HG02981 (cell line): ENCODE data around the gene CACNA1C.
"Not testable (repeated sequence)": the region's sequence is repeated elsewhere in the genome, so short reads cannot be mapped to it uniquely, and the experiment has no call there.

ENCODE experiments used
- ATAC-seq: cut with Tn5 transposase; IDR thresholded peaks from one replicate; pipeline ENCODE4 v1.9.1; 2021; ENCODE audit warnings: mild to moderate bottlenecking, moderate library complexity; ENCODE audit not compliant: unreplicated experiment

The CACNA1C gene

GRCh38 chr12:2074792-2075191 lies 22.0 kb downstream of the CACNA1C start:
- no peak for ATAC-seq

- ATAC-seq: no peak
These were observed 22.9 kb downstream of the CACNA1C start for GRCh38 chr12:2075508-2076195.

- ATAC-seq: no peak
These were observed 23.4 kb downstream of the CACNA1C start for GRCh38 chr12:2076196-2076570.

GRCh38 chr12:2076728-2077127 lies 23.9 kb downstream of the CACNA1C start:
- ATAC-seq: no peak

- ATAC-seq: no peak
These were observed 27.8 kb downstream of the CACNA1C start for GRCh38 chr12:2080604-2081003.

- no peak for ATAC-seq
These were observed 29.5 kb downstream of the CACNA1C start for GRCh38 chr12:2082321-2082720.

- ATAC-seq: no peak
These were observed 30.2 kb downstream of the CACNA1C start for GRCh38 chr12:2083008-2083407.

- no peak for ATAC-seq
These were observed 30.8 kb downstream of the CACNA1C start for GRCh38 chr12:2083561-2083960.

- no peak for ATAC-seq
These were observed 31.9 kb downstream of the CACNA1C start for GRCh38 chr12:2084553-2085296.

GRCh38 chr12:2092354-2092753 lies 39.6 kb downstream of the CACNA1C start:
- no peak for ATAC-seq

- no peak for ATAC-seq
These were observed 40.1 kb downstream of the CACNA1C start for GRCh38 chr12:2092890-2093289.

GRCh38 chr12:2094597-2094996 lies 41.8 kb downstream of the CACNA1C start:
- ATAC-seq: no peak

- no peak for ATAC-seq
These were observed 43.1 kb downstream of the CACNA1C start for GRCh38 chr12:2095878-2096277.

- ATAC-seq: no peak
These were observed 44.8 kb downstream of the CACNA1C start for GRCh38 chr12:2097617-2098016.

GRCh38 chr12:2098852-2099251 lies 46.1 kb downstream of the CACNA1C start:
- no peak for ATAC-seq

GRCh38 chr12:2099595-2099994 lies 46.8 kb downstream of the CACNA1C start:
- ATAC-seq: no peak

- no peak for ATAC-seq
These were observed 48.6 kb downstream of the CACNA1C start for GRCh38 chr12:2101359-2101758.

GRCh38 chr12:2101771-2102170 lies 49.0 kb downstream of the CACNA1C start:
- ATAC-seq: no peak

GRCh38 chr12:2102736-2103135 lies 49.9 kb downstream of the CACNA1C start:
- not testable (repeated sequence) for ATAC-seq

- not testable (repeated sequence) for ATAC-seq
These were observed 52.6 kb downstream of the CACNA1C start for GRCh38 chr12:2105387-2105786.

- ATAC-seq: no peak
These were observed 55.4 kb downstream of the CACNA1C start for GRCh38 chr12:2108166-2108565.

GRCh38 chr12:2108975-2109671 lies 56.3 kb downstream of the CACNA1C start:
- ATAC-seq: no peak
